Heart left ventricle (tissue), 16 donors: Measurements from ENCODE around the gene FTCD. TPM values are rescaled to one million over a fixed set of nuclear protein-coding genes. Genes with fewer than 3 reads are reported as not detected.

Source experiments
- ATAC-seq, 4 donors: fragments of 200-7000 bp; cut with Tn5 transposase; one replicate each; pipeline ENCODE4 v1.9.1; 2020 to 2022; ENCODE audit warnings: moderate library complexity in 4 of 4, mild to moderate bottlenecking in 3 of 4, moderate number of reproducible peaks in 1 of 4
- DNase-seq, 5 donors: peaks; one replicate each; pipeline ENCODE4 v3.0.0-alpha.2; 2020
- H3K27ac ChIP-seq, 12 donors: fragments of 200-600 bp; sonication (generic) in 4 of 12; one replicate each; pipeline versions ENCODE4 v1.5.0 to v1.8.0; 2016 to 2022; ENCODE audit warnings: mild to moderate bottlenecking in 2 of 12
- H3K27me3 ChIP-seq, 9 donors: fragments of 200-600 bp; sonication (generic) in 2 of 9; one replicate each; pipeline versions ENCODE4 v1.5.1 to v1.8.0; 2016 to 2022; ENCODE audit warnings: mild to moderate bottlenecking in 3 of 9
- H3K36me3 ChIP-seq, 9 donors: fragments of 200-600 bp; sonication (generic) in 2 of 9; one replicate each; pipeline versions ENCODE4 v1.5.0 to v1.8.0; 2018 to 2022; ENCODE audit warnings: mild to moderate bottlenecking in 2 of 9
- H3K4me1 ChIP-seq, 12 donors: fragments of 200-600 bp; sonication (generic) in 4 of 12; one replicate each; pipeline versions ENCODE4 v1.5.0 to v1.8.0; 2016 to 2022; ENCODE audit warnings: mild to moderate bottlenecking in 3 of 12
- H3K4me3 ChIP-seq, 12 donors: fragments of 200-600 bp; sonication (generic) in 4 of 12; one replicate each; pipeline versions ENCODE4 v1.5.0 to v1.8.0; 2017 to 2022; ENCODE audit warnings: mild to moderate bottlenecking in 9 of 12, moderate library complexity in 4 of 12
- H3K9me3 ChIP-seq, 12 donors: fragments of 200-600 bp; sonication (generic) in 4 of 12; one replicate each; pipeline versions ENCODE4 v1.5.0 to v1.8.0; 2016 to 2022; ENCODE audit warnings: mild to moderate bottlenecking in 1 of 12
- CTCF ChIP-seq, 12 donors: fragments of 200-600 bp; sonication (generic) in 4 of 12; IDR thresholded peaks; one replicate each; pipeline versions ENCODE4 v1.5.0 to v1.8.0; 2018 to 2022; ENCODE audit warnings: antibody characterized with exemption in 12 of 12, mild to moderate bottlenecking in 5 of 12
- POLR2A ChIP-seq, 2 donors: fragments of 450-650 bp; IDR thresholded peaks; one replicate each; pipeline ENCODE4 v1.6.1; 2017; ENCODE audit warnings: antibody characterized with exemption in 2 of 2, mild to moderate bottlenecking in 2 of 2, moderate library complexity in 2 of 2
- WGBS, 4 donors: extraction: QIAGEN DNeasy Blood & Tissue Kit in 2 of 4; methylation state at CpG; one replicate each; pipeline versions ENCODE4 v1.1.5 to v1.1.7; 2013 to 2018; 5-methylcytosine and 5-hydroxymethylcytosine counted together
- intact Hi-C, 10 donors: fragments of 100-400 bp; cut with DNase I; formaldehyde crosslinking; loops; one replicate each; pipeline versions ENCODE4 v1.11.1 to v1.14.2; 2022
- polyA plus RNA-seq, 2 donors: library from polyadenylated mRNA; stranded (reverse); fragments of 200-250 nt; gene quantifications; one replicate each; pipeline ENCODE4 v1.2.3, GENCODE V29; 2013
- total RNA-seq, 9 donors: library from RNA; depleted of rRNA in 2 of 9; stranded (reverse); fragments of >200 nt in 2 of 9; fragmentation: NEBNext Ultra II Directional in 3 of 9; extraction: Animal tissue kit (Norgen Biotek cat#: 25700) in 3 of 9; gene quantifications; one replicate each; pipeline versions ENCODE4 v1.1.0 to v1.2.4, GENCODE V29; 2016 to 2023
- donor health status: ischemic (EF 13 %, LVEDD 7.1; RV severe dilation, severe dysfunction).
- donor health status: healthy with polysubstance abuse.
- donor health status: DM: no; HTN: yes; CAD: no.
- donor health status: DM: no; HTN: no; CAD: no.
- donor health status: ischemic (EF 25% LVEDD 6.9; RV normal size, moderate dysfunction).
- donor health status: ischemic (EF 25% LVEDD 5.7; RV mildly dilated, moderate dysfunction).
- donor health status: healthy.
- donor health status: DM: yes; HTN: yes; CAD: no.
- donor health status: ischemic (EF 35%, LVEDD 5.7; RV mildly dilated, moderate dysfunction).
- donor health status: nonischemic (EF 11% LVEDD 7.7; RV severe dilation, severe dysfunction).
- donor health status: DM: yes; HTN: yes; CAD: no.
- donor health status: PGD.
- donor health status: ischemic (EF 29% LVEDD 5.4; RV normal size, mild dysfunction).
- donor health status: nonischemic (EF 23%, LVEDD 6.1; RV moderate dilation, normal function).

The FTCD gene
- total and polyA plus RNA-seq, 11 donors: 0.17 to 3.1 (median 1.2) TPM; not detected in 1

DNA sequence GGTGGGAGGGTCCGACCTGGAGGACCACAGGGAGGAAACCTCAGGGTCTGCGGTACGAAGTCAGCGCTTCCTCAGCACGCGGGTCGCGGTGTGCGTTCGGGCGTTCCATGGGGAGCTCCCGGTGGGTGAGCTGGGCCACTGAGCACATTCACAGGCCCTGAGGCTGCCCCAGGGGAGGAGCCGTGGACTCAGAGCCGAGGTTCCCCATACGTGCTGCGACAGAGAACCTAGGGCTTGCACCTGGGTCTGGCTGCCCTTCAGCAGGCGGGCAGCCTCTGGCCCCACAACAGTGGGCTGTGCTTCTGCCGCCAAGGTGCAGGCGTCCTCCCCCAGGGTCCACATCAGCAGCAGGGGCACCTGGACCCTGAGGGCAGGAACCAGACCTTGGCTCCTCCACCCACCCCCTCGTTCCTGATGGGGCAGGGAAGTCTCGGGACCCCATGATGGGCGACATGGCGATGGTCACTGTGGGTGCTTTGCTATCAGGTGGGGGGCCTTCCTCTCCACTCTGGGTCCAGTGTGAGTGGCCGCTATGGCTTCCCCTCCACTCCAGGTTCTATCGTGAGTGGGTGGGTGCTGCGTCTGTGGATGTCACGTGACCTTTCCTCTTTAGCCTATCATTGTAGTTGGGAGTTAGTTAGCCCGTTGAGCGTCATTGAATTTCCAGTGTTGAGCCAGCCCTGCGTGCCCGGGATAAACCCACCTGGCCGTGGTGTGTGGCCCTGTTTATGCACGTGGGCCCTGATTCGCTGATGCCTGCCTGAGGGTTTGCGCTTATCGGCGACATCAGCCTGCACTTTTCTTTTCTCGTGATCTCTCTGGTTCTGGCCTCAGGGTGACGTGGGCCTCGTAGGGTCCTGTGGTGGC, 27.9 kb downstream of the FTCD start:
- intact Hi-C loops: loop anchor here in 1 of 10 donors (2.0 kb wide), 1 partner anchor 17 kb away; no protein-coding TSS in a partner anchor
- Histone ChIP-seq H3K36me3 (peaks cover 0 to 52% (median 24%) of the 10 kb centered on the region in 9 donors), H3K9me3 (no peaks in the 10 kb centered on the region), H3K4me1 (peaks cover 0 to 18% (median 5%) of the 10 kb centered on the region in 12 donors), H3K27ac (peak overlapping the region; percentile 20 to 87 (median 75)), H3K27me3 (no peaks in the 10 kb centered on the region), H3K4me3 (no peak overlapping the region)
- DNase-seq: peak in 4 of 5 donors; percentile 18 to 60 (median 25)
- 90 to 94% (median 92%) methylated on average over 29 to 40 of the region's 40 CpGs for WGBS, 4 donors
- no peak for ATAC-seq
- no peak for TF ChIP-seq POLR2A (IDR thresholded peaks at IDR 0.05)
- no peak for TF ChIP-seq CTCF (IDR thresholded peaks at IDR 0.05)

DNA sequence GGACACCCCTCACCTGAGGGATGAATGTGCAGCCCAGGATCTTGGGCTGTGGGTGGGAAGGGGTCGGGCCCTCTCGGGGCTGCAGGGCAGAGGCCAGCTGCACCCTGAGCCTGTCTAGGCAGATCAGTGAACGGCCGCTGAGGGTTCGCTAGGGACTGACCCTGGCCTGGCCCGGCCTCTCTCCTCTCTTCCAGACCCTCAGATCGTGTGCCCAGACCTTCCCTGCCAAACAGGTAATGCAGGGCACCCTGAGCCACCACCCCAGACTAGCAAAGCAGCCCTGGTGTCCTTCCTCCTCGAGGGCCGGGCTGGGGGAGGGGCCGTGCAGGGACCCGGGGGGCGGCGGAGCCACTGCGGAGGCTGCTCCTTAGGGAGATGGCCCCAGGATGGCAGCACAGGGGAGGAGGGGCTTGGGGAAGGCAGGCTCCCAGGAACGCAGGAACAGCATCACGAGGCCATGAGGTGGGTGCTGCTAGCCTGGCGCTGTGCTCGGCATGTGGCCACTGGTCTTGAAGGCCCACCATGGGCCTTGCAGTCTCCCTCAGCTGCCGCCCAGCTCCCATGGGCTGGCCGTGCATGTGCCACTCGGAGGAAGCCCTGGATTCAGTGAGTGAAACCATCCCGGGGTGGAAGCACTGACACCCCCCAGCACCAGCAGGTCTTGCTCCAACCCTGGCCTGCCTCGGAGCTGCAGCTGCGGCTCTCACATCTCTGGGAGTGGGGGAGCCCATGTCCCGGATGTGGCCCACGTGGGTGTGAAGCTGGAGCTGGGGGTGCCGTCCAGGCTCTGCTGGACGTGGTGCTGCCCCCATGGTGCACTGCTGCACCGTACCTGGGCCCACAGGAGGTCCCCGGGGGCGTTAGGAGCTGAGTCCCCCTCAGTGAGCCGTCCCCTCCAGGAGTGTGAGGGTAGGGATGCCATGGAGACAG, 28.8 kb downstream of the FTCD start:
- Histone ChIP-seq H3K27ac (no peak overlapping the region), H3K27me3 (no peaks in the 10 kb centered on the region), H3K36me3 (peaks cover 0 to 61% (median 33%) of the 10 kb centered on the region in 9 donors), H3K9me3 (no peaks in the 10 kb centered on the region), H3K4me1 (peaks cover 0 to 18% (median 5%) of the 10 kb centered on the region in 12 donors), H3K4me3 (no peak overlapping the region)
- 83 to 90% (median 88%) methylated on average over 14 to 32 of the region's 32 CpGs for WGBS, 4 donors
- TF ChIP-seq POLR2A (IDR thresholded peaks at IDR 0.05) (no peak), CTCF (IDR thresholded peaks at IDR 0.05) (no peak)
- intact Hi-C loops: no loop called here
- DNase-seq: peak; percentile 7 to 51 (median 25)
- no peak for ATAC-seq

GRCh38 chr21:46125846-46126301, 29.5 kb downstream of the FTCD start:
- ATAC-seq (no peak), DNase-seq (peak in 4 of 5 donors; percentile 4 to 57 (median 21))
- no peaks in the 10 kb centered on the region for H3K9me3 ChIP-seq
- no peaks in the 10 kb centered on the region for H3K27me3 ChIP-seq
- H3K27ac ChIP-seq: no peak overlapping the region
- intact Hi-C loops: no loop called here
- peaks cover 0 to 68% (median 40%) of the 10 kb centered on the region in 9 donors for H3K36me3 ChIP-seq
- H3K4me3 ChIP-seq: no peak overlapping the region
- TF ChIP-seq CTCF (IDR thresholded peaks at IDR 0.05) (no peak), POLR2A (IDR thresholded peaks at IDR 0.05) (no peak)
- H3K4me1 ChIP-seq: peaks cover 0 to 18% (median 5%) of the 10 kb centered on the region in 12 donors
- WGBS, 4 donors: 81 to 93% (median 89%) methylated on average over 39 to 47 of the region's 47 CpGs
